SK-N-SH (cell line): ENCODE results near the gene SEPTIN10. TPM values are rescaled to one million over a fixed set of nuclear protein-coding genes. Genes with fewer than 3 reads are reported as not detected.

Experiments used
- CTCF ChIA-PET: fragments of 300-600, 350-600 bp; formaldehyde crosslinking; extraction: SDS; loops from one replicate; lab custom pipeline; 2021; lab: Yijun Ruan, JAX
- POLR2A ChIA-PET: fragments of 350-600 bp; sonication (Branson Sonifier 250); formaldehyde crosslinking; extraction: SDS; loops from one replicate; lab custom pipeline; 2020; ENCODE audit warnings: antibody characterized with exemption, inconsistent platforms; lab: Yijun Ruan, JAX
- DNase-seq: peaks from one replicate; pipeline ENCODE4 v3.0.0; 2012
- H2AFZ ChIP-seq: fragments of 200-600 bp; sonication (generic); 2 replicates; pipeline ENCODE4 v1.8.1; 2016; ENCODE audit warnings: antibody characterized with exemption, mild to moderate bottlenecking, low read depth
- H3F3A ChIP-seq: fragments of 200-600 bp; sonication (generic); replicated peaks from 2 replicates; pipeline ENCODE3; 2016; ENCODE audit warnings: antibody characterized with exemption, mild to moderate bottlenecking; ENCODE audit not compliant: insufficient read depth
- H3K27ac ChIP-seq, 2 experiments: fragments of 200-500 bp in 1 of 2; fragments of 200-600 bp in 1 of 2; sonication (Bioruptor generic) in 1 of 2; sonication (generic), shearing (Covaris generic) in 1 of 2; 2 replicates each; pipeline versions ENCODE4 v1.5.1 to v1.6.1; 2014 to 2016; ENCODE audit warnings: low read depth in 2 of 2, inconsistent platforms in 1 of 2, low read length in 1 of 2, mild to moderate bottlenecking in 1 of 2, mixed read lengths in 1 of 2
- H3K27me3 ChIP-seq: fragments of 200-600 bp; sonication (generic), shearing (Covaris generic); 2 replicates; pipeline ENCODE4 v1.6.1; 2016; ENCODE audit warnings: mixed run types; ENCODE audit not compliant: insufficient read depth
- H3K36me3 ChIP-seq, 2 experiments: fragments of 200-500 bp in 1 of 2; fragments of 200-600 bp in 1 of 2; sonication (Bioruptor generic) in 1 of 2; sonication (generic) in 1 of 2; replicated peaks in 1 of 2; 2 replicates each; pipeline versions ENCODE3 to v1.5.1; 2014 to 2016; ENCODE audit warnings: low read length in 1 of 2, mild to moderate bottlenecking in 1 of 2; ENCODE audit not compliant: insufficient read depth in 2 of 2, control insufficient read depth in 1 of 2
- H3K4me1 ChIP-seq, 2 experiments: fragments of 200-500 bp in 1 of 2; fragments of 200-600 bp in 1 of 2; sonication (Bioruptor generic) in 1 of 2; sonication (generic), shearing (Covaris generic) in 1 of 2; 2 replicates each; pipeline versions ENCODE4 v1.5.1 to v1.6.1; 2014 to 2016; ENCODE audit warnings: low read depth in 1 of 2, low read length in 1 of 2, mixed run types in 1 of 2; ENCODE audit not compliant: insufficient read depth in 2 of 2, control insufficient read depth in 1 of 2
- H3K4me2 ChIP-seq: fragments of 200-600 bp; sonication (generic), shearing (Covaris generic); 2 replicates; pipeline ENCODE4 v1.6.1; 2017; ENCODE audit warnings: mixed run types
- H3K4me3 ChIP-seq, 2 experiments: fragments of 200-500 bp in 1 of 2; fragments of 200-600 bp in 1 of 2; sonication (Bioruptor generic) in 1 of 2; sonication (generic), shearing (Covaris generic) in 1 of 2; 2 replicates each; pipeline versions ENCODE4 v1.5.1 to v1.8.1; 2014 to 2016; ENCODE audit warnings: low read depth in 2 of 2, inconsistent platforms in 1 of 2, low read length in 1 of 2, mild to moderate bottlenecking in 1 of 2, mixed read lengths in 1 of 2, moderate library complexity in 1 of 2
- H3K79me2 ChIP-seq: fragments of 200-600 bp; sonication (generic); 2 replicates; pipeline ENCODE4 v1.8.1; 2017; ENCODE audit warnings: mild to moderate bottlenecking; ENCODE audit not compliant: insufficient read depth
- H3K9ac ChIP-seq: fragments of 200-600 bp; sonication (generic); 2 replicates; pipeline ENCODE4 v1.6.1; 2017; ENCODE audit warnings: mixed run types
- H3K9me2 ChIP-seq: fragments of 200-600 bp; sonication (generic); 2 replicates; pipeline ENCODE4 v1.6.1; 2017; ENCODE audit warnings: mixed run types
- H3K9me3 ChIP-seq: fragments of 200-600 bp; sonication (generic); 2 replicates; pipeline ENCODE4 v1.6.1; 2017; ENCODE audit warnings: mixed run types, mild to moderate bottlenecking, moderate library complexity
- H4K20me1 ChIP-seq: fragments of 200-600 bp; sonication (generic); 2 replicates; pipeline ENCODE4 v1.6.1; 2017; ENCODE audit warnings: mild to moderate bottlenecking, mixed run types; ENCODE audit not compliant: insufficient read depth
- CHD2 ChIP-seq: fragments of 150-350 bp; IDR thresholded peaks from 2 replicates; pipeline ENCODE4 v1.6.1; 2018; ENCODE audit warnings: low read length; ENCODE audit not compliant: partially characterized antibody
- FOXM1 ChIP-seq: IDR thresholded peaks from 2 replicates; pipeline ENCODE4 v1.4.0; 2012; ENCODE audit warnings: low read depth, mild to moderate bottlenecking
- GABPA ChIP-seq: IDR thresholded peaks from 2 replicates; pipeline ENCODE4 v1.4.0; 2012; ENCODE audit warnings: low read depth, mild to moderate bottlenecking
- GATA2 ChIP-seq: sonication (generic); formaldehyde crosslinking; IDR thresholded peaks from 2 replicates; pipeline ENCODE4 v1.5.0; 2020; ENCODE audit warnings: mild to moderate bottlenecking, missing genetic modification reagents
- JUND ChIP-seq: IDR thresholded peaks from 2 replicates; pipeline ENCODE4 v1.4.0; 2012
- NRF1 ChIP-seq: IDR thresholded peaks from 2 replicates; pipeline ENCODE4 v1.6.1; 2012; ENCODE audit warnings: low read depth, mild to moderate bottlenecking, low read length
- RFX5 ChIP-seq: IDR thresholded peaks from 2 replicates; pipeline ENCODE4 v1.6.1; 2012; ENCODE audit warnings: mild to moderate bottlenecking, improper control_type of control experiment, low read length
- RXRA ChIP-seq: IDR thresholded peaks from 2 replicates; pipeline ENCODE4 v1.4.0; 2012; ENCODE audit warnings: low read depth, mild to moderate bottlenecking, borderline replicate concordance
- SIN3A ChIP-seq: IDR thresholded peaks from 2 replicates; pipeline ENCODE4 v1.6.1; 2012; ENCODE audit warnings: low read depth, mild to moderate bottlenecking, low read length, moderate library complexity, borderline replicate concordance
- TAF1 ChIP-seq: IDR thresholded peaks from 2 replicates; pipeline ENCODE4 v1.6.1; 2012; ENCODE audit warnings: low read depth, mild to moderate bottlenecking, low read length, moderate library complexity, borderline replicate concordance
- polyA plus RNA-seq, 3 experiments: library from polyadenylated mRNA; depleted of rRNA; stranded (reverse); fragments of >200 nt; gene quantifications; 2 replicates each; pipeline ENCODE4 v1.2.3, GENCODE V29; 2012
- TF ChIP-seq, protein P1 (sequence below): fragments of 200-600 bp; sonication (generic); IDR thresholded peaks from 2 replicates; pipeline ENCODE4 v1.6.1; 2017; ENCODE audit warnings: antibody characterized with exemption, mild to moderate bottlenecking, moderate library complexity
- TF ChIP-seq, protein P2 (sequence below): fragments of 150-350 bp; IDR thresholded peaks from 2 replicates; pipeline ENCODE4 v1.6.1; 2017; ENCODE audit warnings: antibody characterized with exemption, low read length, low read depth, borderline replicate concordance
- TF ChIP-seq, protein P3 (sequence below): fragments of 150-350 bp; IDR thresholded peaks from 2 replicates; pipeline ENCODE4 v1.6.1; 2016; ENCODE audit warnings: mild to moderate bottlenecking, low read depth, low read length
- TF ChIP-seq, protein P4 (sequence below): IDR thresholded peaks from 2 replicates; pipeline ENCODE4 v1.4.0; 2012; ENCODE audit warnings: low read depth, borderline replicate concordance
- TF ChIP-seq, protein P5 (sequence below): IDR thresholded peaks from 2 replicates; pipeline ENCODE4; 2012

The SEPTIN10 gene
- polyA plus RNA-seq, 1 of the 3 experiments (the other 2 are of a cell fraction), result 46.5 TPM

DNA sequence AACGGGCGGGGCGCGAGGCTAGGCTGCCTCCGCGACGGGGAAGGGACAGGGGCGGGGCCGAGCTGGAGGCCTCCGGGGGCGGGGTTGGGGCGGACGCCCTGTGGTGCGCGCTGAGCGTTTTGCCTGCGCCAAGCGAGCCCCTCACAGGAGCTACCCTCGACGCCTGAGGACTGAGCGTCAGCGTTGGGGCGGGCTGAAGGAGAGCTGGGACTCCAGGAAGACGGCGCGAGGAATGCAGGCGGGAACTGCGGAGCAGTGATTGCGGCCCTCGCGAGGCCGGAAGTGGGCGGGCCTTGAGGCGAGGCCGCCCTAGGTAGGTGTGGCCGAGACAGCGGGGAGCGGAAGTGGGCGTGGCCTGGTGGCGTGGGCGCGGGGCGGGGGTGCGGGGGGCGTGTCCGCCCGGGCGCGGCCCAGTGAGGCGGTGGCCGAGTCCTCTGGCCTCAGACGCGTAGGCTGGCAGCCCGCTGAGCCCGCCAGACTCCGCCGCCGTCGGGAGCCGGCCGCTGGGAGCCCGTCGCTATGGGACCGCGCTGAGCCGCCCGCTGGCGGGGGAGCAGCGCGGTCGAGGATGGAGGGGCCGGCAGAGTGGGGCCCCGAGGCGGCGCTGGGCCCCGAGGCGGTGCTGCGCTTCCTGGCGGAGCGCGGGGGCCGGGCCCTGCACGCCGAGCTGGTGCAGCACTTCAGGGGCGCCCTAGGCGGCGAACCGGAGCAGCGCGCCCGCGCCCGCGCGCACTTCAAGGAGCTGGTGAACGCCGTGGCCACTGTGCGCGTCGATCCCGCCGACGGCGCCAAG, at the start of gene SEPTIN10, which contains the start of gene SOWAHC (continued):
- TF ChIP-seq, protein P1, sequence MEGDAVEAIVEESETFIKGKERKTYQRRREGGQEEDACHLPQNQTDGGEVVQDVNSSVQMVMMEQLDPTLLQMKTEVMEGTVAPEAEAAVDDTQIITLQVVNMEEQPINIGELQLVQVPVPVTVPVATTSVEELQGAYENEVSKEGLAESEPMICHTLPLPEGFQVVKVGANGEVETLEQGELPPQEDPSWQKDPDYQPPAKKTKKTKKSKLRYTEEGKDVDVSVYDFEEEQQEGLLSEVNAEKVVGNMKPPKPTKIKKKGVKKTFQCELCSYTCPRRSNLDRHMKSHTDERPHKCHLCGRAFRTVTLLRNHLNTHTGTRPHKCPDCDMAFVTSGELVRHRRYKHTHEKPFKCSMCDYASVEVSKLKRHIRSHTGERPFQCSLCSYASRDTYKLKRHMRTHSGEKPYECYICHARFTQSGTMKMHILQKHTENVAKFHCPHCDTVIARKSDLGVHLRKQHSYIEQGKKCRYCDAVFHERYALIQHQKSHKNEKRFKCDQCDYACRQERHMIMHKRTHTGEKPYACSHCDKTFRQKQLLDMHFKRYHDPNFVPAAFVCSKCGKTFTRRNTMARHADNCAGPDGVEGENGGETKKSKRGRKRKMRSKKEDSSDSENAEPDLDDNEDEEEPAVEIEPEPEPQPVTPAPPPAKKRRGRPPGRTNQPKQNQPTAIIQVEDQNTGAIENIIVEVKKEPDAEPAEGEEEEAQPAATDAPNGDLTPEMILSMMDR, result no peak
- TF ChIP-seq JUND (no peak), GABPA (peak; percentile 66), RFX5 (no peak), NRF1 (peak; percentile 38; the same call in 1 of the 2 replicates), RXRA (no peak), CHD2 (peak; percentile 97)
- TF ChIP-seq, protein P2, sequence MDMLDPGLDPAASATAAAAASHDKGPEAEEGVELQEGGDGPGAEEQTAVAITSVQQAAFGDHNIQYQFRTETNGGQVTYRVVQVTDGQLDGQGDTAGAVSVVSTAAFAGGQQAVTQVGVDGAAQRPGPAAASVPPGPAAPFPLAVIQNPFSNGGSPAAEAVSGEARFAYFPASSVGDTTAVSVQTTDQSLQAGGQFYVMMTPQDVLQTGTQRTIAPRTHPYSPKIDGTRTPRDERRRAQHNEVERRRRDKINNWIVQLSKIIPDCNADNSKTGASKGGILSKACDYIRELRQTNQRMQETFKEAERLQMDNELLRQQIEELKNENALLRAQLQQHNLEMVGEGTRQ, result no peak
- TF ChIP-seq, protein P3, sequence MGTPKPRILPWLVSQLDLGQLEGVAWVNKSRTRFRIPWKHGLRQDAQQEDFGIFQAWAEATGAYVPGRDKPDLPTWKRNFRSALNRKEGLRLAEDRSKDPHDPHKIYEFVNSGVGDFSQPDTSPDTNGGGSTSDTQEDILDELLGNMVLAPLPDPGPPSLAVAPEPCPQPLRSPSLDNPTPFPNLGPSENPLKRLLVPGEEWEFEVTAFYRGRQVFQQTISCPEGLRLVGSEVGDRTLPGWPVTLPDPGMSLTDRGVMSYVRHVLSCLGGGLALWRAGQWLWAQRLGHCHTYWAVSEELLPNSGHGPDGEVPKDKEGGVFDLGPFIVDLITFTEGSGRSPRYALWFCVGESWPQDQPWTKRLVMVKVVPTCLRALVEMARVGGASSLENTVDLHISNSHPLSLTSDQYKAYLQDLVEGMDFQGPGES, result no peak

DNA sequence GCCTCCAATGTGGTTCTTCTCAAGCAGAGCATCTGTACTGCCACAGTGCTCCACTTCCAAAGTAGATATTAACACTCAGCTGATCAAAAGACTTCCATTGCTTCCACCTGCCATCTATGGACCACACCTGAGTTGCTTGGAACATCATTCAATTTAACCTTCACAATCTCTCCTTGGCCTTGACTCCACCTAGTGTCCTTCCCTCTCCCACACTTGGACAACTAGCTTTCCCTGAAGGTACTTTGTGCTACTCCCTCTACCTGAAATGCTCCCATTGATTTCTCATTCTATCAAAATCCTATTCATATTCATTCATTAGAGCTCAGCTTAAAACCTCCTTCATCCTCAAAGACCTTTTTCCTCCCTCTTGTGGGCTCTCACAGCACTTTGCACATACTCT, 49.1 kb upstream of the SEPTIN10 start:
- H3K4me3 ChIP-seq, result no peak overlapping the region
- H3K4me1 ChIP-seq, result peaks cover 0 to 20% of the 10 kb centered on the region in 2 experiments; a peak in 2 of 4 replicates
- H3K9me3 ChIP-seq, result no peaks in the 10 kb centered on the region
- H3K27ac ChIP-seq, result peak overlapping the region in 1 of 2 experiments; percentile 60; a peak in 1 of 4 replicates
- no peak overlapping the region for H3K4me2 ChIP-seq
- H3F3A ChIP-seq, result no peaks in the 10 kb centered on the region
- no peak for DNase-seq
- H4K20me1 ChIP-seq, result no peaks in the 10 kb centered on the region
- TF ChIP-seq, protein P4, sequence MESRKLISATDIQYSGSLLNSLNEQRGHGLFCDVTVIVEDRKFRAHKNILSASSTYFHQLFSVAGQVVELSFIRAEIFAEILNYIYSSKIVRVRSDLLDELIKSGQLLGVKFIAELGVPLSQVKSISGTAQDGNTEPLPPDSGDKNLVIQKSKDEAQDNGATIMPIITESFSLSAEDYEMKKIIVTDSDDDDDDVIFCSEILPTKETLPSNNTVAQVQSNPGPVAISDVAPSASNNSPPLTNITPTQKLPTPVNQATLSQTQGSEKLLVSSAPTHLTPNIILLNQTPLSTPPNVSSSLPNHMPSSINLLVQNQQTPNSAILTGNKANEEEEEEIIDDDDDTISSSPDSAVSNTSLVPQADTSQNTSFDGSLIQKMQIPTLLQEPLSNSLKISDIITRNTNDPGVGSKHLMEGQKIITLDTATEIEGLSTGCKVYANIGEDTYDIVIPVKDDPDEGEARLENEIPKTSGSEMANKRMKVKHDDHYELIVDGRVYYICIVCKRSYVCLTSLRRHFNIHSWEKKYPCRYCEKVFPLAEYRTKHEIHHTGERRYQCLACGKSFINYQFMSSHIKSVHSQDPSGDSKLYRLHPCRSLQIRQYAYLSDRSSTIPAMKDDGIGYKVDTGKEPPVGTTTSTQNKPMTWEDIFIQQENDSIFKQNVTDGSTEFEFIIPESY, result no peak
- TF ChIP-seq, protein P1, result peak; percentile 19
- TF ChIP-seq SIN3A, result no peak
- no peak for TF ChIP-seq TAF1
- TF ChIP-seq, protein P5, sequence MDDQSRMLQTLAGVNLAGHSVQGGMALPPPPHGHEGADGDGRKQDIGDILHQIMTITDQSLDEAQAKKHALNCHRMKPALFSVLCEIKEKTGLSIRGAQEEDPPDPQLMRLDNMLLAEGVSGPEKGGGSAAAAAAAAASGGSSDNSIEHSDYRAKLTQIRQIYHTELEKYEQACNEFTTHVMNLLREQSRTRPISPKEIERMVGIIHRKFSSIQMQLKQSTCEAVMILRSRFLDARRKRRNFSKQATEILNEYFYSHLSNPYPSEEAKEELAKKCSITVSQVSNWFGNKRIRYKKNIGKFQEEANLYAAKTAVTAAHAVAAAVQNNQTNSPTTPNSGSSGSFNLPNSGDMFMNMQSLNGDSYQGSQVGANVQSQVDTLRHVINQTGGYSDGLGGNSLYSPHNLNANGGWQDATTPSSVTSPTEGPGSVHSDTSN, result no peak
- no peak for TF ChIP-seq GATA2
- no peak for TF ChIP-seq FOXM1
- H2AFZ ChIP-seq, result no peak overlapping the region
- no peaks in the 10 kb centered on the region for H3K36me3 ChIP-seq
- CTCF ChIA-PET, result interaction anchor here (1.1 to 3.1 kb wide), 2 partner anchors 114 to 116 kb away, joined by 3 to 15 read pairs; no protein-coding TSS in a partner anchor
- H3K79me2 ChIP-seq, result no peaks in the 10 kb centered on the region
- no peaks in the 10 kb centered on the region for H3K27me3 ChIP-seq
- POLR2A ChIA-PET, result interaction anchor here (1.2 to 1.7 kb wide), 2 partner anchors 48 to 49 kb away, joined by 3 read pairs; partner anchors contain the start of gene SEPTIN10
- no peaks in the 10 kb centered on the region for H3K9me2 ChIP-seq
- H3K9ac ChIP-seq, result no peak overlapping the region
